SU-DHL-6 (cell line): ENCODE results near the gene KDM2B.

Experiments
- CTCF ChIP-seq: fragments of 200-600 bp; sonication (generic); IDR thresholded peaks from one replicate; pipeline ENCODE4 v1.5.1; 2017; ENCODE audit warnings: antibody characterized with exemption, mild to moderate bottlenecking, low read length, moderate library complexity; ENCODE audit not compliant: insufficient read depth, poor library complexity, severe bottlenecking
- EZH2phosphoT487 ChIP-seq: fragments of 200-600 bp; sonication (generic), shearing (Covaris generic); conservative IDR thresholded peaks from 2 replicates; pipeline ENCODE4 v1.6.1; 2018; ENCODE audit warnings: mild to moderate bottlenecking, antibody characterized with exemption, low read length, moderate library complexity, mixed read lengths

DNA sequence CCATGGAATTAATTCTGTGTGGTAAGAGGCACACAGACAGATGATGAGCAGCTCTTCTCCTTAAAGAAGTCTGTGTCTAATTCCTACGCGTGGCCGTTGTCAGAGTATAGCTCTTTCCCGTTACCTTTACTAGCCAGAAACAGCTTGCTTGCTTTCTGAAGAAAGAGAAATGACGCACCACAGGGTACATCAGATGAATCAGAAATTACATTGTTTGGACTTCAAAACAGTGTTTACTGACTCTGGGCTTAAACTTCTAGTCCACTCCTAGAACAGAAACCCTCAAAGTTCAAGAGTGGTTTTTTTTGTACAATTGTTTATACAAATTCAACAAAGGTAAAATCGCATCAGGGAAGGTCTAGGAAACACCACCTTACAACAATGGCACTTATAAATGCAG, 151.9 kb downstream of the KDM2B start:
- no peak for TF ChIP-seq CTCF
- no peak for TF ChIP-seq EZH2phosphoT487
